Fibroblast of lung (primary cell): ENCODE measurements around the gene FBXO40. TPM values are rescaled to one million over a fixed set of nuclear protein-coding genes. Genes with fewer than 3 reads are reported as not detected.

Experiments
- DNase-seq, 2 donors: peaks; one replicate each; pipeline versions ENCODE4 v3.0.0 to v3.0.0-alpha.2; 2010; ENCODE audit warnings: low read depth in 2 of 2
- H2AFZ ChIP-seq: 2 replicates; pipeline ENCODE4 v1.5.1; 2012; ENCODE audit warnings: low read length, control low read depth, inconsistent platforms
- H3K27ac ChIP-seq: 2 replicates; pipeline ENCODE4 v1.5.1; 2011; ENCODE audit warnings: low read length, control low read depth; ENCODE audit not compliant: insufficient read depth
- H3K27me3 ChIP-seq: 2 replicates; pipeline ENCODE4 v1.5.1; 2011; ENCODE audit warnings: mild to moderate bottlenecking, low read length; ENCODE audit not compliant: control insufficient read depth, insufficient read depth
- H3K36me3 ChIP-seq: 2 replicates; pipeline ENCODE4 v1.5.1; 2011; ENCODE audit warnings: low read length; ENCODE audit not compliant: control insufficient read depth, insufficient read depth
- H3K4me1 ChIP-seq: 2 replicates; pipeline ENCODE4 v1.5.1; 2011; ENCODE audit warnings: low read length; ENCODE audit not compliant: control insufficient read depth, insufficient read depth; ENCODE audit errors: extremely low read depth
- H3K4me2 ChIP-seq: 2 replicates; pipeline ENCODE4 v1.5.1; 2011; ENCODE audit warnings: low read length, control low read depth; ENCODE audit not compliant: insufficient read depth; ENCODE audit errors: extremely low read depth
- H3K4me3 ChIP-seq, 4 experiments: fragments of 200-600 bp in 1 of 4; sonication (generic) in 1 of 4; replicated peaks in 1 of 4; 2 replicates each; pipeline ENCODE4 v1.5.1; 2011 to 2016; ENCODE audit warnings: low read length in 4 of 4, low read depth in 3 of 4, mild to moderate bottlenecking in 3 of 4, control low read depth in 2 of 4, inconsistent platforms in 1 of 4, mixed read lengths in 1 of 4; ENCODE audit not compliant: insufficient read depth in 1 of 4; ENCODE audit errors: control extremely low read depth in 1 of 4
- H3K79me2 ChIP-seq: 2 replicates; pipeline ENCODE4 v1.5.1; 2012; ENCODE audit warnings: mild to moderate bottlenecking, low read length, inconsistent platforms; ENCODE audit not compliant: control insufficient read depth, insufficient read depth
- H3K9ac ChIP-seq: 2 replicates; pipeline ENCODE4 v1.5.1; 2011; ENCODE audit warnings: mild to moderate bottlenecking, low read length, control low read depth; ENCODE audit not compliant: insufficient read depth
- H3K9me3 ChIP-seq: 2 replicates; pipeline ENCODE4 v1.5.1; 2012; ENCODE audit warnings: low read depth, low read length; ENCODE audit not compliant: control insufficient read depth, insufficient read depth
- H4K20me1 ChIP-seq: 2 replicates; pipeline ENCODE4 v1.5.1; 2011; ENCODE audit warnings: low read length; ENCODE audit not compliant: control insufficient read depth, insufficient read depth; ENCODE audit errors: extremely low read depth
- EZH2 ChIP-seq: IDR thresholded peaks from 2 replicates; pipeline ENCODE4 v1.5.1; 2012; ENCODE audit warnings: low read length, control low read depth, mild to moderate bottlenecking; ENCODE audit errors: missing control alignments
- polyA minus RNA-seq: library from RNA; depleted of rRNA, polyadenylated mRNA; stranded (reverse); fragments of >200 nt; gene quantifications from 2 replicates; pipeline ENCODE4 v1.2.3, GENCODE V29; 2011; ENCODE audit warnings: low replicate concordance
- polyA plus RNA-seq, 2 donors: library from polyadenylated mRNA; depleted of rRNA in 1 of 2; stranded (reverse) in 1 of 2; unstranded in 1 of 2; fragments of >200 nt; gene quantifications; 2 replicates each; pipeline ENCODE4 v1.2.1, GENCODE V29; 2011 to 2012; ENCODE audit warnings: missing spikeins in 1 of 2
- total RNA-seq: library from RNA; depleted of rRNA; stranded (reverse); fragments of >200 nt; gene quantifications from 2 replicates; pipeline ENCODE4 v1.2.1, GENCODE V29; 2014
- TF ChIP-seq, protein P1 (sequence below), 2 donors: IDR thresholded peaks in 1 of 2; conservative IDR thresholded peaks in 1 of 2; 1 replicate in 1 of 2; 2 replicates in 1 of 2; pipeline ENCODE4 v1.5.1; 2011 to 2012; ENCODE audit warnings: low read length in 2 of 2, control low read depth in 1 of 2, inconsistent platforms in 1 of 2, low read depth in 1 of 2, mild to moderate bottlenecking in 1 of 2

FBXO40 gene, protein sequence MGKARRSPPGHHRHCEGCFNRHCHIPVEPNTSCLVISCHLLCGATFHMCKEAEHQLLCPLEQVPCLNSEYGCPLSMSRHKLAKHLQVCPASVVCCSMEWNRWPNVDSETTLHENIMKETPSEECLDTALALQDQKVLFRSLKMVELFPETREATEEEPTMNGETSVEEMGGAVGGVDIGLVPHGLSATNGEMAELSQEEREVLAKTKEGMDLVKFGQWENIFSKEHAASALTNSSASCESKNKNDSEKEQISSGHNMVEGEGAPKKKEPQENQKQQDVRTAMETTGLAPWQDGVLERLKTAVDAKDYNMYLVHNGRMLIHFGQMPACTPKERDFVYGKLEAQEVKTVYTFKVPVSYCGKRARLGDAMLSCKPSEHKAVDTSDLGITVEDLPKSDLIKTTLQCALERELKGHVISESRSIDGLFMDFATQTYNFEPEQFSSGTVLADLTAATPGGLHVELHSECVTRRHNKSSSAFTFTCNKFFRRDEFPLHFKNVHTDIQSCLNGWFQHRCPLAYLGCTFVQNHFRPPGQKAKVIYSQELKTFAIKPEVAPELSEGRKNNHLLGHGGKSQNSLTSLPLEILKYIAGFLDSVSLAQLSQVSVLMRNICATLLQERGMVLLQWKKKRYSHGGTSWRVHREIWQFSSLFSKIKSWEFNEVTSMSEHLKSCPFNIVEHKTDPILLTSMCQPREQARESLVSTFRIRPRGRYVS
- total RNA-seq (not detected in 2 replicates), polyA plus RNA-seq (not detected in 2 replicates), polyA minus RNA-seq (not detected in 2 replicates)
- polyA plus RNA-seq (2012) = not detected in 2 replicates

DNA sequence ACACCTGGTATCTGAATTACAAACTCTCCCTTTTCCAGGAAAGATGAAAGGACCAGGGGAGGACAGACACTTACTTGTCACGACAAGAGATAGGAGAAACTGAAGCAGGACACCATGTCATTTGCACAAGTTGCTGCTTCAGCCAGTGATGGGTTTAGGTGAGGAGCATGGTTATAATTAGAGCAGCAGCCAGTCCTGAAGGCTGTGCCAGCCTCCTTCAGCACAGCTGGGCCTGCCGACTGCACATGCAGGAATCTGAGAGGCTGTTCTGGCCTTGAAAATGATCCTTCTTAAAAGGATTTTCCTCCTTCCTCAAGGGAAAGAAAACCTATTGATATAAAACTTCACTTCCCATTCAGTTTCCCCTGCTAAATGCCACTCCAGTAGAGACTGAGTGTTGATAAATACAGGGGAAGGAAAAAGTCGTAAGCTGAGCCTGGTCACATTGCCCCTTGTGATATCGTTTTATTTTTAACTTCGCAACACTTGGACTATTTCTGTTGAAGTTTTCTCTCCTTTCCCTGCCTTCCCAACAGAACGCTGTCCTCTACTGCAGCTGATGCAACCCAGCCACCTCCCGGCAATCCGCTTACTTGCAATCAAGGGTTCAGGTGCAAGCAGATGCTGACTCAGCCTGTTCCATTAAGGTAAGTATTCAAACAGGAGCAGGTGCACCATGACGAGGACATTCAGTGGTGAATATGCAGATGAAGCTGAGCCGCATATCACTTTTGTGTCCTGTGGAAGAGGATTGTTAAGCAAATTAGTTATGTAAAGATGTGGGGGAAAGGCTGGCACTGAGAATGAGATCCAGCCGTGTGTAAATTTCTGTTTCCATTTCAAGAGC is at the start of gene FBXO40:
Gene FBXO40, plus strand, starts transcription at position 524 of the 847 bp plus-strand sequence. CDS start 27,197 bp downstream, outside the sequence.
- TF ChIP-seq EZH2 = no peak
- TF ChIP-seq, protein P1, sequence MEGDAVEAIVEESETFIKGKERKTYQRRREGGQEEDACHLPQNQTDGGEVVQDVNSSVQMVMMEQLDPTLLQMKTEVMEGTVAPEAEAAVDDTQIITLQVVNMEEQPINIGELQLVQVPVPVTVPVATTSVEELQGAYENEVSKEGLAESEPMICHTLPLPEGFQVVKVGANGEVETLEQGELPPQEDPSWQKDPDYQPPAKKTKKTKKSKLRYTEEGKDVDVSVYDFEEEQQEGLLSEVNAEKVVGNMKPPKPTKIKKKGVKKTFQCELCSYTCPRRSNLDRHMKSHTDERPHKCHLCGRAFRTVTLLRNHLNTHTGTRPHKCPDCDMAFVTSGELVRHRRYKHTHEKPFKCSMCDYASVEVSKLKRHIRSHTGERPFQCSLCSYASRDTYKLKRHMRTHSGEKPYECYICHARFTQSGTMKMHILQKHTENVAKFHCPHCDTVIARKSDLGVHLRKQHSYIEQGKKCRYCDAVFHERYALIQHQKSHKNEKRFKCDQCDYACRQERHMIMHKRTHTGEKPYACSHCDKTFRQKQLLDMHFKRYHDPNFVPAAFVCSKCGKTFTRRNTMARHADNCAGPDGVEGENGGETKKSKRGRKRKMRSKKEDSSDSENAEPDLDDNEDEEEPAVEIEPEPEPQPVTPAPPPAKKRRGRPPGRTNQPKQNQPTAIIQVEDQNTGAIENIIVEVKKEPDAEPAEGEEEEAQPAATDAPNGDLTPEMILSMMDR (conservative IDR thresholded peaks at IDR 0.05 in 1 of 2, IDR thresholded peaks at IDR 0.05 in 1 of 2; ENCODE audit: low read depth in 1 of 2, low read length in 2 of 2) = no peak
- Histone ChIP-seq H3K27ac (no peak within 1 kb of the TSS), H4K20me1 (no peaks in the 10 kb centered on the region), H3K4me3 (no peak within 1 kb of the TSS), H3K4me1 (no peaks in the 10 kb centered on the region), H3K9me3 (no peaks in the 10 kb centered on the region), H3K27me3 (no peaks in the 10 kb centered on the region), H3K9ac (no peak within 1 kb of the TSS), H3K79me2 (no peaks in the 10 kb centered on the region), H3K36me3 (no peaks in the 10 kb centered on the region), H2AFZ (no peak within 1 kb of the TSS), H3K4me2 (no peak within 1 kb of the TSS)
- peak in 1 of 2 donors; percentile 9 for DNase-seq

DNA sequence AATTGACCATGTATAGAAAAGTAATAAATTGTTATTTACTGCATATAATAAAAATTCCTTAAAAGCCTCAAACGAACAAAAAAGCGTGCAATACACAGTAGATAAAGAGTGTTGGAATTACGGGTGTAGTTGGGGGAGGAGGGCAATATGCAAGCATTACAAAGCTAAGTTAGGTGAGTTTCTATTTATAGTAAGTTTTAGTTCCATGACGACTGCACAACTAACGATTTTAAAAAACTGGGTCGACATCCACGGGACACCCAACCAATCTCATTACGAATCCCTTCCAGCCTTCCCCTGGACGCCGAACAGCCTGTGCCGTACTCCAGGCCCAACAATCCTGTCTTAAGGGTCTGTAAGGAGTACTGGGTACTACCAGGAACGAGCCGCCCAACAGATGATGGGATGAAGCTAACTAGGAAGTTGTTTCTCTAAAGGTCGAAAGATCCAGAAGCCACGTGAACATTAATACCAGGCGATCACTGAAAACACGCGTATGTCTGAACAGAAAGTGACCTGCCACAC is 48.1 kb upstream of the FBXO40 start:
- DNase-seq = peak in 1 of 2 donors; percentile 18
- Histone ChIP-seq H3K27ac (peak overlapping the region; percentile 66), H4K20me1 (no peaks in the 10 kb centered on the region)

More for the DNA sequence above, 48.1 kb upstream of the FBXO40 start:
- Histone ChIP-seq H3K9ac (peak overlapping the region; percentile 61), H3K4me3 (peak overlapping the region; percentile 67 to 96 (median 76)), H2AFZ (peak overlapping the region; percentile 98), H3K27me3 (no peaks in the 10 kb centered on the region), H3K36me3 (no peaks in the 10 kb centered on the region), H3K79me2 (peaks cover 25% of the 10 kb centered on the region), H3K4me1 (peaks cover 2% of the 10 kb centered on the region), H3K4me2 (peak overlapping the region; percentile 100), H3K9me3 (no peaks in the 10 kb centered on the region)
- no peak for TF ChIP-seq EZH2
- TF ChIP-seq, protein P1 (conservative IDR thresholded peaks at IDR 0.05 in 1 of 2, IDR thresholded peaks at IDR 0.05 in 1 of 2; ENCODE audit: low read depth in 1 of 2, low read length in 2 of 2) = no peak
